ENCODE results near the gene SQOR.

GRCh38 chr15:45654749-45655148, 19.9 kb downstream of the SQOR start:
- TF ChIP-seq CTCF (conservative IDR thresholded peaks at IDR 0.05) = no peak
- no peak for TF ChIP-seq EZH2 (IDR thresholded peaks at IDR 0.05; ENCODE audit: low read depth)

All from PC-9 (cell line).